Measurements from ENCODE around the gene CCDC82. TPM values are rescaled to one million over a fixed set of nuclear protein-coding genes. Genes with fewer than 3 reads are reported as not detected.

Gene CCDC82
- total RNA-seq, 1 donor from 2014 or later, result 25.5 TPM

GRCh38 chr11:96317985-96318384, 71.7 kb downstream of the CCDC82 start:
- TF ChIP-seq CTCF (IDR thresholded peaks at IDR 0.05; ENCODE audit: insufficient read depth, low read length, poor library complexity, severe bottlenecking), result no peak
- no peaks in the 10 kb centered on the region for H3K27me3 ChIP-seq (ENCODE audit: control insufficient read depth, insufficient read depth, low read length)
- H3K4me3 ChIP-seq (ENCODE audit: low read depth, low read length), result no peak overlapping the region
- DNase-seq (ENCODE audit: low read depth), result no peak
- H3K36me3 ChIP-seq (ENCODE audit: control insufficient read depth, insufficient read depth, low read length), result peaks cover 2% of the 10 kb centered on the region

- Histone ChIP-seq H3K36me3 (ENCODE audit: control insufficient read depth, insufficient read depth, low read length) (peaks cover 2% of the 10 kb centered on the region), H3K27me3 (ENCODE audit: control insufficient read depth, insufficient read depth, low read length) (no peaks in the 10 kb centered on the region), H3K4me3 (ENCODE audit: low read depth, low read length) (no peak overlapping the region)
- DNase-seq (ENCODE audit: low read depth), result no peak
- no peak for TF ChIP-seq CTCF (IDR thresholded peaks at IDR 0.05; ENCODE audit: insufficient read depth, low read length, poor library complexity, severe bottlenecking)
Measured at GRCh38 chr11:96317571-96317970, 72.1 kb downstream of the CCDC82 start.

- Histone ChIP-seq H3K4me3 (ENCODE audit: low read depth, low read length) (no peak overlapping the region), H3K36me3 (ENCODE audit: control insufficient read depth, insufficient read depth, low read length) (peaks cover 2% of the 10 kb centered on the region), H3K27me3 (ENCODE audit: control insufficient read depth, insufficient read depth, low read length) (no peaks in the 10 kb centered on the region)
- DNase-seq (ENCODE audit: low read depth), result no peak
- TF ChIP-seq CTCF (IDR thresholded peaks at IDR 0.05; ENCODE audit: insufficient read depth, low read length, poor library complexity, severe bottlenecking), result no peak
Measured at GRCh38 chr11:96316869-96317268, 72.8 kb downstream of the CCDC82 start.

- DNase-seq (ENCODE audit: low read depth), result no peak
- H3K4me3 ChIP-seq (ENCODE audit: low read depth, low read length), result no peak overlapping the region
- H3K36me3 ChIP-seq (ENCODE audit: control insufficient read depth, insufficient read depth, low read length), result peaks cover 2% of the 10 kb centered on the region
- no peak for TF ChIP-seq CTCF (IDR thresholded peaks at IDR 0.05; ENCODE audit: insufficient read depth, low read length, poor library complexity, severe bottlenecking)
- H3K27me3 ChIP-seq (ENCODE audit: control insufficient read depth, insufficient read depth, low read length), result no peaks in the 10 kb centered on the region
Measured at GRCh38 chr11:96315476-96315875, 74.2 kb downstream of the CCDC82 start.

- no peak for DNase-seq (ENCODE audit: low read depth)
- peaks cover 2% of the 10 kb centered on the region for H3K36me3 ChIP-seq (ENCODE audit: control insufficient read depth, insufficient read depth, low read length)
- no peak for TF ChIP-seq CTCF (IDR thresholded peaks at IDR 0.05; ENCODE audit: insufficient read depth, low read length, poor library complexity, severe bottlenecking)
- no peak overlapping the region for H3K4me3 ChIP-seq (ENCODE audit: low read depth, low read length)
- no peaks in the 10 kb centered on the region for H3K27me3 ChIP-seq (ENCODE audit: control insufficient read depth, insufficient read depth, low read length)
Measured at GRCh38 chr11:96314326-96315020, 75.2 kb downstream of the CCDC82 start.

GRCh38 chr11:96313163-96313562, 76.5 kb downstream of the CCDC82 start:
- peaks cover 2% of the 10 kb centered on the region for H3K36me3 ChIP-seq (ENCODE audit: control insufficient read depth, insufficient read depth, low read length)
- DNase-seq (ENCODE audit: low read depth), result no peak
- H3K27me3 ChIP-seq (ENCODE audit: control insufficient read depth, insufficient read depth, low read length), result no peaks in the 10 kb centered on the region
- no peak for TF ChIP-seq CTCF (IDR thresholded peaks at IDR 0.05; ENCODE audit: insufficient read depth, low read length, poor library complexity, severe bottlenecking)
- H3K4me3 ChIP-seq (ENCODE audit: low read depth, low read length), result no peak overlapping the region

All from kidney epithelial cell (primary cell).